HG02840 (cell line): Measurements from ENCODE around the gene P2RX3.

Experiments used
- ATAC-seq: cut with Tn5 transposase; IDR thresholded peaks from one replicate; pipeline ENCODE4 v1.9.1; 2021; ENCODE audit warnings: mild to moderate bottlenecking, moderate library complexity, moderate number of reproducible peaks; ENCODE audit not compliant: unreplicated experiment, low FRiP score

P2RX3 gene

DNA sequence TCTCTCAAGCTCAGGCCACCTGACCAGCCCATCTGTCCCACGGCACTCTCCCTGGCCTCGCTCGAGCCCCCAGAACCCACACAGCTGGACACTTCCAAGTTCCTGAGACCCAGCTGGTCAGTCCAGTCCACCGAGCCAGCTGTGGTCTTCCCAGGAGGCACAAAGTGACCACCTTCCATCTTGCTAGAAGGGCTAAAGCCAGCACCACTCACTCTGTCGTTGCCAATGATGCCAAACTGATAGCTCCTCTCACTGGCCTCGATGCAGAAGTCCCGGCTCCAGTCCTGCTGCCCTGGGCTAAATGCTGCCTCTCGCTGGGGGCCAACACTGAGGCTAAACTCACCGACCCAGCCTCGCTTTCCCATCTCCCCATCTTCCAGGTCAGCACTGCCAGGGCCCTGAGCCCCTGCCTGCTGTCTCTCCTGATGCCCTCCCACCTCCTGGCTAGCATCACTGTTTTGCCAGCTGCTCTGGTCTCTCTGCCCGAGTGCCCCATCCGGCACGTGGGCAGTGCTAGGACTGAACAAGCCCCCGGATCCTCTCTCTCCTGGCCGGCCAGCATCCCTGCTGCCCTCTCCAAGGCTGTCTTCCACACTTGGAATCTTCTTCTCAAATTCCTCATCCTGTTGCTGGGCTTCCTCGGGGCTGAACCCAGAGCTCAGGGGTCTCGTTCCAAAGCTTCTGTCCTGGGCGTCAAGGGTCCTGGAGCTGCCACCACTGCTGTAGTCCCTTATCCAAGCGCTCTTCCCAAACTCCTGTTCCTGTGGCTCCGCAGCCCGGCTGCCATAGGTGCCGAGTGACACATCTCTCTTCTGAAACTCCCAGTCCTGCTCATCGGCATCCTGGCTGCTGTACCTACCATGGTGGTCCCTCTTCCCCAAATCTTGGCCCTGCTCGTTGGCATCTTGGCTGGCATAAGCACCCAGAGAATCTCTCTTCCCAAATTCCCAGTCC is 28.8 kb upstream of the P2RX3 start:
- ATAC-seq = no peak

GRCh38 chr11:57310091-57310490 is 28.1 kb upstream of the P2RX3 start:
- no peak for ATAC-seq

GRCh38 chr11:57310630-57311086 is 27.5 kb upstream of the P2RX3 start:
- ATAC-seq = no peak

DNA sequence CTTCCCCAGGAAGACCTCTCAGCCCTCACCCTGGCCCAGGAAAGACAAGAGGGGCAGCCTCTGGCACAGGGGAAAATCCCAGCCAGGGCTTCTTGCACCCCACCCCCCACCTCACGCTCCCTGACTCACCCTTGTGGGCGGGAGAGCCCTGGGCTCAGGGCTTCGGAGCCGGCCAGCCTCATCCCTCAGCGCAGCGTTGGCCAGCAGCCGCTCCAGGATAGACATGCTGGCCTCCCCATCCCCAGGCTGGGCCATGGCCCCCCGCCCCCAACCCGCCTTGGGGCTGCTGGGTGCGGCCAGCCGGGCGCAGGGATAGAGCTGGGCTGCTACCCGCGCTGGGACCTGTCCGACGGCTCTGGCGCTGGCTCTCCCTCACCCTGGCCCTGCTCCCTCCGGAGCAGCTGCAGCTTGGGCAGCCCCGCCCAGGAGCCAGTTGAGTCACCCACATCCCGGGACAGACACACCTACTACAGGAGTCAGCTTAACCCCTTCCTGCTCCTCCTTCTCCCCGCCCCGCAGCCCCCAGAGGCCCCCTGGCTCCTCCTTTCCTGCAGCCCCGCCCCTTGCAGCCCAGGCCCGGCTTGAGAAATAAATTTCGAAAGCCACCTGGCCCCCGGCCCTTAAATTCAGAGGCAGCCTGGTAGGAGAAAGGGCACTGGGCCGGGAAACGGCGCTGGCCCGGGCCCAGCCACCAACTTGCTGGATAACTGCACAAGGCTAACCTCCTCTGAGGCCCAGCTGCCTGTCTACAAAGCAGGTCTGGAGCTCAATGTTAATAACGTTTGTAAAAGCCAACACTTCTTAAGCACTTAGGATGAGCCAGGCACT is 26.8 kb upstream of the P2RX3 start:
- peak; percentile 96 for ATAC-seq

DNA sequence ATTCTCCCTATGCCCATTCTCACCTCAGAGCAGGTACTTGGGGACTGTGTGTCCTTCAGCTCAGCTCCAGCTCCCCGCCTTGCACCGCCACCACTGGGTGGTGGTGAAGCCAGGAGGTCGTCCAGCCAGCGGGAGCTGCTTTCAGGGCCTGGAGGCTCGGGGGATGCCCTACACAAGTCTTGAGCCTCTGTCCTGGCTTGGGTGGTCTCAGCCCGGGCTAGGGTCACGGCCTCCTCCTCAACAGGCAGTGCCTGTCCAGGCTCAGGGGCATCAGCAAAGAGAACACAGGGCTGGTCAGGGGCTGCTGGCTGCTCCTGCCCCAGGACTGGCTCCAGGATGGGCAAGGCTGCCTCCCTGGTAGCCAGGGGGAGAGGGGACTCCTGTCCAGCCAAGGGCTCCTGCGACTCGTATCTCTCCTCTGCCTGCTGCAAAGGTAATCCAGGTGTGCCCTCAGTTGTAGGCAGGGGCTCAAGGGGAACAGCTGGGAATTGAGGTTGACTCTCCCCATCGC is 25.6 kb upstream of the P2RX3 start:
- ATAC-seq = no peak

DNA sequence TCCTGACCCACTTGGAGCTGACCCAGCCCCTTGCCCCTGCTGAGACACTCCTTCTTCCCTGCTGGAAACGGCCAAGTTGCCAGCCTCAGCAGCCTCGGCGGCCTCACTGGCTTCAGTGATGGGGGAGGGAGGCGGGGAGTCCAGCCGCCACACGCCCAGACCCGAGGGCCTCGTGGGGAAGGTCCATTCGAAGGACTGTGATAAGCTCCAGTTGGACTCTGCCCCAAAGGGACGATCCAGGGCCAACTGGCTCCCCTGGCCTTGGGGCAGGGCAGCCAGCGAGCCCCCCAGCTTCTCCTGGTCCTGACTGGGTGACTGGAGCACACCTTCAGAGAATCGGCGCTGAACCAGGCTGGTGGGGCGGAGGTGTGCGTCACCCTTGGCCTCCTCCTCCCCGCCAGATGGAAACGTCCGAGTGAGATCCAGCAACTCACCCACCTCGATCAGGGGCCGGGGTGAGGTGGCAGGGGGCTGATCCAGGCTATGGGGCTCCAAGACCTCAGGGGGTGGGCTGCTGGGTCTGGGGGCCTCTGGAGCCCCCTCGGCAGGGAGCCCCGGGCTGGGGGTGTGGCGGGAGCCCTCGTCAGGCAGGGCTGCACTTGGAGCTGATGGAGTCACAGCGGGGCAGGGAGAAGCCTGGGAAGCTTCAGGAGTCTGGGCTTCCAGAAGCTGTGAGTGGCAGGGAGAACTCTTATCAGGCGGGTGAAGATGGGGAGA is 24.9 kb upstream of the P2RX3 start:
- no peak for ATAC-seq

- ATAC-seq = no peak
Measured at GRCh38 chr11:57313788-57314135, 24.4 kb upstream of the P2RX3 start.

DNA sequence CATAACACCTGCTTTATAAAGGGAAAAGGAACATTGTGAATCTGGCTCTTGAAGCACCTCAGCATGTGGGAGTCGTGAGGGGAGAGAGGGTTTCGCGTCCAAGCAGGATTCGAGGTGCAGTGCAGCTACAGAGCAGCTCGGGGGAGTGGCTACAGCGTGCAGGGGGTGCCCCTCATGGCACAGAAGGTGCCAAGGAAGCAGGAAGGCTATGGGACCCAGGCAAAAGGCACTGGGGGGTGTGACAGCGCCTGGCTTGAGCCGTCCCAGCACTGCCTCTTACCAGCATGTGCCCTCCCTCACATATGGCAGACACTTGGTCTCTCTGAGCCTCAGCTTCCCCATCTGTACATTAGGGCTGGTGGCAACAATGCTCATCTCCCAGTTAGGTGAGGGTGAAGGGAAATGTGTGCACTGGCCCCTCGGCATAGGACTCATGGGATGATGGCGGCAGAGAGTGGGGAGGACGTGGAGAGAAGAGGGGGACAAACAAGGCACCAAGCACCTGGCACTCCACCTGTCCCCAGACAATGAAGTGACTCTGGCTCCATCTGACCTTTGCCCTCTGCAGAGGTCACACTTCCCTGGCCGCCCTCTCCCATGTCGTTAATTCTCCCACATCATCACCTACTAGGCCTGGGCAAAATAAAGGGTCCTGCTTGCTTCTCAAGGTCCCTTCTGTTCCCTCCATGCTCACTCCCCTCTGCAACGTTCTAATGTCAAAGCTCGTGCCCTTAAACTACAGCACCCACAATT is 23.8 kb upstream of the P2RX3 start:
- no peak for ATAC-seq

DNA sequence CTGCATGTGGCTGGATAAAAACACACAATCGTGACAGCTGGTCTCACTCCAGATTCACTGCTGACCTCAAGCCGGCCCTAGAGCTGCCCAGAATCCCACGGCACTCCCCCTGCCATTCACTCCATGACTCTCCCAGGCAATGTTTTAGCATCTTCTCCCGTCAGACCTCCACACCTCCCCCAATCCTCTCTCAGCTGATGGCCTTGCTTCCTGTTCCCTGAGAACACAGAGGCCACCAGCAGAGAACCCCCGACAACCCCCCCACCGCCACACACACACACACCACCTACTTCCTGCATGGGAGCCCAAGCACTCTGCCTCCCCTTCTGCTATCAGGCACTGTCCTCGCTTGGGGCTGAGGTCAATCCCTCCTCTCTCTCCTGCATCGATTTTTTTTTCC is 22.7 kb upstream of the P2RX3 start:
- no peak for ATAC-seq

GRCh38 chr11:57316017-57316416 is 22.1 kb upstream of the P2RX3 start:
- no peak for ATAC-seq

DNA sequence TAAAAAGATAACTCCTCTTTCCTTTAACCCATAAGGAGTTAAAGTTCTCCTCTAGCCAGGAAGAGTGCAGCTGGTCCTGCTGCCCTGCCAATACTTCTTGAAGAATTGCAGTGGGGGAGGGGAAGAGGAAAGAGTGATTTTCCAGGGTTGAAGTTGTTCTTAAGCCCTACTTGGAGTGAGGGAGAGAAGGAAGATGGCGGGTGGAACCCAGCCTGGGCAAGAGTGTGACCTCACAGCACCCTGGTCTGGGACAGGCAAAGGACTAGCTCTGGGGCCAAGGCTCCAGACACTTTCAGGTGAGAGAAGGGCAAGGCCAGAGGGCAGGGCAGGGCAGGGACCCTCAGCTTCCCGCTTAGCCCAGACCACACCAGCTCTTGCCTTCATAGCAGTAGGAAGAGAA is 20.0 kb upstream of the P2RX3 start:
- no peak for ATAC-seq

DNA sequence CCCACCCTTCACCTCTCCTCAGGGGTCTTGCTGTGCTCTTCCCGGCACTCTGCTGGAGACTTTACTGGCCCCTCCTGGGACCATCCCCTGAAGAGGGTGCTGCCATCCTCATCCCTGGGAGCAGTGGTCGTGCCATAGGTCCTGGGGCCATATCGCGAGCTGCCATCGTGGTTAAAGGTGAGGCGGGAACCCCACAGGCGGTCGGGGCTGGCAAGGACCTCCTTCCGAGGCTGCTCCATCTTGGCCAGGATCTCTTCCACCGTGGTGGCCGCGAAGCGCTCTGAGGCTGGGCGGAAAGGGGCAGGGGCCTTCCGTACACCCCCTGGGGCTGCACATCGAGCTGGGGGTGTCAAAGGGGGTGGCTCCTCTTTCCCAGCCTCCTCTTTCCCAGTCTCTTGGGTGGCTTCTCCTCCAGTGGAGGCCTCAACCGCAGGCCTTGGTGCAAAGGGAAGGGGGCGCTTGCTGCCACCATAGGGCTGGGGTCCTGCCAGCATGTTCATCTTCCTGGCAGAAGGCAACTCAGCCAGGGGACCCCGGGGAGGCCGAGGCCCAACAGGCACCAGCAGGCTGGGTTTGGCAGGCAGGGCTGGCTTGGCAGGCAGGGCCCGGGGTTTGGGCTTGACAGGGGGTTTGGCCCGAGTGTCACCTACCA is 18.0 kb upstream of the P2RX3 start:
- ATAC-seq = no peak

GRCh38 chr11:57320719-57321387 is 17.3 kb upstream of the P2RX3 start:
- ATAC-seq = no peak

DNA sequence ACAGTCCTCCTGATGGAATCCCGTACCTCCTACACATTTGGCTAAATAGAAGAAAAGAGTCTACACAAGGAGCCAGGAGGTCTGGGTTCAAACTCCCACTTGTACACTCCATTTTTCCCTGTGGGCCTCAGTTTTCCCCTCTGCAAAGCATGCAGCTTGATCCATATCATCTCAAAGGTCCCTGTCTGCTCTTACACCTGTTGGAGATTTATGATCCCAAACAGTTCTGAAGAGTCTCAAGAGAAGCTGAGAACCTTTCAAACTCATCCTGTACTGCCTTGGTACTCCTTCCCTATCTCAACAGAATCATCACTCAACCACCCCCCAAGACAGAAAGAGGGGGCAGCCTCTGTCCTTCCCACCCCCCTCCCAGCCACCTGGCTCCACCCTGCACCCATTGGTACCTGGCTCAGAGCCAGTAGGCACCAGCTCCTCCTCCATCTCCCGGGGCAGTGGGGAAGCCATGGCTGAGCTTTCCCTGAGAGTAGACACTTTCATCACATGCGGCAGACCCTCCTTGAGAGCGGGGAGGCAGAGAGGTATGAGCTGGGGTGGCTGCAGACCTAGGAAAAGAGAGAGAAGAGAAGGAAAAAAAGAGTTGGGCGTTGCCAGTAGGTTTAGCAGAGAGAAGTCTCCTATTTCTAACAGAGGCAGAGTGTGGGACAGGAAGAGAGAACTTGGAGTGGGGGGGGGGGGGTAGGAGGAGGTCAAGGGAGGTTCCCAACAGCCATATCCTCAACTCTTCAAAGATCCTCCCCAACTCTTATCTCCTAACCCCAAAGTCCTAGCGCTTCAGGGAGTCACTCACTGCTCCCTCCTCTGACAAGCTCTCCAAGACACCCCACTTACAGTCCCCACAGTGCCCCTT is 16.5 kb upstream of the P2RX3 start:
- no peak for ATAC-seq

DNA sequence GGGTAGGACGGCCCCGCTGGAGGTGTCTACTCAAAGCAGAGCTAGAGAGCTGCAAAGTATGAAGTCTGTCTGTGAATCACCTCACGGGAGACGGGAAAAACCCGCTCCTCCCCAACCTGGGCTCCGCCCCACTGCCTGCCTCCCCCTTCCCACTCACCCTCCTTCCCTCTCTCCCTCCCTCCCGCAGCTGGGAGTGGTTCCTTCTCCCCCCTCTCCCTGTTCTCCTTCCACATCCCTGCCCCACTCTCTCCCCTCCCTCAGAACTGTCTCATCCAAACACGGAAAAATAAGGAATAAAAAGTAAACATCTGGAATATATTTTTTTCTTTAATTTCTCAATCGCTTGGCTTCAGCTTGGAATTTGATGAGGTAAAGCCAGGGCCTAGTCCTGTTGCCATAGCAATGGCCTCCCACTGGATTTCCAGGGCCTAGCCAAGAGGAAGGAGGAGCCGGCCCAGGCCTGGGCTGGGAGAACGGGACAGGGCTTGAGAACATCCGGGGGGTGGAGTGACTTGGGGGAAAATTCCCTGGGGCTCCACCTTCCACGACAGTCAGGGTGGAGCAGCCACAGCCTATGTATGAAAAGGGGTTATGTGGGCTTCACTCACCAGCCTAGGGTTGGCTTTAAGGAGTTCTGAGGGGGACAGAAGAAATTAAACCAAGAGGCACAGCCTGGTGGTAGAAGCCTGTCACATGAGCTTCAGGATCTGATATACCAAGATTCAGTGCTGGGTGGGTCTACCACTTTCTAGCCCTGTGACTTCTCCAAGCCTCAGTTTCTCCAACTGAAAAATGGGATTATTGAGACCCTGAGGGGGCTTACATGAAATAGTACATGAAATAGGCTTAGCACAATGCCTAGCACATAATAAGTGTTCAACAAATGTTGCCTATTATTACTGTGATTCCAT is 15.6 kb upstream of the P2RX3 start:
- ATAC-seq = no peak

DNA sequence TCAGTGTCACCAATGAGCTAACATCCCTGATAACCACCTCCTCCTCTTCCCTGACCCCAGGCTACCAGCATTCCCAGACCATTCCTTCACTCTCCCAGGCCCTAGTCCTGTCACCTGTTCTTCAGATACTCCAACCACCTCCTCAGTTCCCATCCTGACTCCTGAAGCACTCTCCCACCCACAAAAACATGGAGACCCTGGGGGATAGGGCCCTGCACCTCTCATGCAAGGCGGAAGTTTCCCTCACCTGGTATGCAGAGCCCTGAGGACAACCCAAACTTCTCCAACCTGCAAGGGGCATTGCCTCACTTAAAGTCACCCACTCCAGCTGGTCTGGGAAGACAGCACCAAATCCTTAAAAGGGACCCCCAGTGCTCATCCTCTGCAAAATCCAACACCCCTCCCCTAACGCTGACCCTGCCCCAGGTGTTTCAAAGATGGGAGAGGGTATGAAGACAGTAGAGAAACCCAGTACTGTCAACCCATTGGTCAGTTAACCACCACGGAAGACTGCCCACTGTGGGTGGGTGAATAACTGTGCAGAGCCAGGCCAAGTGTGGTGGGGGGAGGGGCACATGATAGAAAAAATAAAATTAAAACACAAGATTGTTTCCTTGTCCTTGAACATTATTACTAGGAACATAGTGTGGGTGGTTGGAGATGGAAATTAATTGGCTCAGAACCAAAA is 14.8 kb upstream of the P2RX3 start:
- ATAC-seq = no peak

GRCh38 chr11:57323855-57324153 is 14.3 kb upstream of the P2RX3 start:
- no peak for ATAC-seq
